CD8-positive, alpha-beta T cell (primary cell): ENCODE results near the gene PRR13. TPM values are rescaled to one million over a fixed set of nuclear protein-coding genes. Genes with fewer than 3 reads are reported as not detected.

Source experiments
- total RNA-seq, 46 experiments: library from RNA in 2 of 46; stranded (reverse) in 2 of 46; gene quantifications; one replicate each; pipeline ENCODE4 v1.2.3 and lab custom pipeline; 2021 to 2026

PRR13 gene
- total RNA-seq, 2 experiments from 2014 or later, result 131 to 155 TPM

Other genes with a start within 250 kb of the PRR13 start
- 100 to 1,000 TPM; 107 to 108 TPM for gene ITGB7, start 234.5 kb upstream of the PRR13 start, total RNA-seq
- 10 to 100 TPM; 16.1 to 16.5 TPM for gene RARG, start 209.5 kb upstream of the PRR13 start, total RNA-seq
- 1 to 10 TPM in 1 of 2 experiments, under 1 TPM in 1; 0.56 to 1.7 TPM for gene ESPL1, start 173.4 kb upstream of the PRR13 start, total RNA-seq
- gene PFDN5, start 146.2 kb upstream of the PRR13 start, total RNA-seq, result 100 to 1,000 TPM; 741 to 751 TPM
- gene MYG1, start 142.0 kb upstream of the PRR13 start, total RNA-seq, result 10 to 100 TPM; 24.2 to 31.4 TPM
- 10 to 100 TPM; 17.0 to 21.5 TPM for gene AAAS, start 120.1 kb upstream of the PRR13 start, total RNA-seq
- not detected for gene SP7, start 105.4 kb upstream of the PRR13 start, total RNA-seq
- gene SP1, start 61.6 kb upstream of the PRR13 start, total RNA-seq, result 10 to 100 TPM; 33.5 to 33.8 TPM
- not detected for gene AMHR2, start 17.9 kb upstream of the PRR13 start, total RNA-seq
- 1,000 to 10,000 TPM; 1,250 to 1,255 TPM for gene PCBP2, start 10.4 kb downstream of the PRR13 start, total RNA-seq
- 10 to 100 TPM; 11.1 to 12.9 TPM for gene MAP3K12, start 57.7 kb downstream of the PRR13 start, total RNA-seq
- gene TARBP2, start 59.5 kb downstream of the PRR13 start, total RNA-seq, result 10 to 100 TPM; 22.9 to 23.9 TPM
- not detected for gene NPFF, start 65.8 kb downstream of the PRR13 start, total RNA-seq
- gene ATF7, start 184.6 kb downstream of the PRR13 start, total RNA-seq, result 10 to 100 TPM in 1 of 2 experiments, 1 to 10 TPM in 1; 9.1 to 13.2 TPM
- 100 to 1,000 TPM; 220 to 229 TPM for gene ATP5MC2, start 234.3 kb downstream of the PRR13 start, total RNA-seq